Smooth muscle cell (in vitro differentiated cells): Measurements from ENCODE around the gene UBE2M. TPM values are rescaled to one million over a fixed set of nuclear protein-coding genes. Genes with fewer than 3 reads are reported as not detected.

Experiments
- DNase-seq: peaks from one replicate; lab custom pipeline; 2025; ENCODE audit not compliant: unreplicated experiment; lab: John Stamatoyannopoulos, UW
- H2AFZ ChIP-seq: fragments of 200-600 bp; sonication (generic); 2 replicates; pipeline ENCODE4 v1.6.0; 2016; ENCODE audit warnings: antibody characterized with exemption, low read depth, mild to moderate bottlenecking
- H3F3A ChIP-seq: fragments of 200-600 bp; sonication (generic); 2 replicates; pipeline ENCODE4 v1.6.0; 2017; ENCODE audit warnings: antibody characterized with exemption, low read depth
- H3K27ac ChIP-seq: fragments of 200-600 bp; sonication (generic); 2 replicates; pipeline ENCODE4 v1.5.1; 2016; ENCODE audit warnings: low read depth, mild to moderate bottlenecking
- H3K27me3 ChIP-seq: fragments of 200-600 bp; sonication (generic); 2 replicates; pipeline ENCODE4 v1.6.1; 2016; ENCODE audit warnings: low read depth, mild to moderate bottlenecking
- H3K36me3 ChIP-seq: fragments of 200-600 bp; sonication (generic); 2 replicates; pipeline ENCODE4 v1.5.1; 2016; ENCODE audit warnings: low read depth
- H3K4me1 ChIP-seq: fragments of 200-600 bp; sonication (generic); 2 replicates; pipeline ENCODE4 v1.5.1; 2016; ENCODE audit warnings: low read depth
- H3K4me2 ChIP-seq: fragments of 200-600 bp; sonication (generic); 2 replicates; pipeline ENCODE4 v1.6.0; 2016; ENCODE audit warnings: mild to moderate bottlenecking
- H3K4me3 ChIP-seq: fragments of 200-600 bp; sonication (generic); 2 replicates; pipeline ENCODE4 v1.5.1; 2016; ENCODE audit warnings: mild to moderate bottlenecking
- H3K79me2 ChIP-seq: fragments of 200-600 bp; sonication (generic); 2 replicates; pipeline ENCODE4 v1.6.0; 2016; ENCODE audit warnings: low read depth, mild to moderate bottlenecking
- H3K9ac ChIP-seq: fragments of 200-600 bp; sonication (generic); 2 replicates; pipeline ENCODE4 v1.6.0; 2016; ENCODE audit warnings: low read depth
- H3K9me3 ChIP-seq: fragments of 200-600 bp; sonication (generic); replicated peaks from 2 replicates; pipeline ENCODE4 v1.5.1; 2016; ENCODE audit warnings: low read depth
- H4K20me1 ChIP-seq: fragments of 200-600 bp; sonication (generic); 2 replicates; pipeline ENCODE4 v1.6.0; 2016; ENCODE audit warnings: low read depth
- WGBS: methylation state at CpG from one replicate; pipeline ENCODE4 v1.1.7; 2016; ENCODE audit warnings: low lambda C conversion rate; 5-methylcytosine and 5-hydroxymethylcytosine counted together
- polyA plus RNA-seq: library from polyadenylated mRNA; unstranded; fragments of >200 nt; fragmentation: Nextera tagmentation; extraction: Ambion mirVana; gene quantifications from 2 replicates; pipeline ENCODE4 v1.2.1, GENCODE V29; 2016
- total RNA-seq: library from RNA; depleted of rRNA; stranded (reverse); fragments of >200 nt; gene quantifications from 2 replicates; pipeline ENCODE4 v1.2.3, GENCODE V29; 2014
- TF ChIP-seq, protein P1 (sequence below): fragments of 200-600 bp; sonication (generic); IDR thresholded peaks from 2 replicates; pipeline ENCODE4 v1.5.1; 2017; ENCODE audit warnings: borderline replicate concordance, mild to moderate bottlenecking, antibody characterized with exemption; ENCODE audit not compliant: insufficient read depth, poor library complexity, severe bottlenecking

Gene UBE2M
- total and polyA plus RNA-seq, 2 experiments from 2014 or later = 45.9 to 118 TPM

- Histone ChIP-seq H3K36me3 (no peaks in the 10 kb centered on the region), H3K4me2 (no peak overlapping the region), H3F3A (peaks cover 10% of the 10 kb centered on the region), H4K20me1 (no peaks in the 10 kb centered on the region), H3K79me2 (peaks cover 3% of the 10 kb centered on the region), H3K27me3 (no peaks in the 10 kb centered on the region), H3K4me3 (no peak overlapping the region), H3K27ac (no peak overlapping the region), H3K9ac (no peak overlapping the region), H3K9me3 (no peaks in the 10 kb centered on the region), H2AFZ (no peak overlapping the region), H3K4me1 (peaks cover 14% of the 10 kb centered on the region)
- 95% methylated on average over 8 of the region's 8 CpGs for WGBS
- DNase-seq = no peak
- TF ChIP-seq, protein P1, sequence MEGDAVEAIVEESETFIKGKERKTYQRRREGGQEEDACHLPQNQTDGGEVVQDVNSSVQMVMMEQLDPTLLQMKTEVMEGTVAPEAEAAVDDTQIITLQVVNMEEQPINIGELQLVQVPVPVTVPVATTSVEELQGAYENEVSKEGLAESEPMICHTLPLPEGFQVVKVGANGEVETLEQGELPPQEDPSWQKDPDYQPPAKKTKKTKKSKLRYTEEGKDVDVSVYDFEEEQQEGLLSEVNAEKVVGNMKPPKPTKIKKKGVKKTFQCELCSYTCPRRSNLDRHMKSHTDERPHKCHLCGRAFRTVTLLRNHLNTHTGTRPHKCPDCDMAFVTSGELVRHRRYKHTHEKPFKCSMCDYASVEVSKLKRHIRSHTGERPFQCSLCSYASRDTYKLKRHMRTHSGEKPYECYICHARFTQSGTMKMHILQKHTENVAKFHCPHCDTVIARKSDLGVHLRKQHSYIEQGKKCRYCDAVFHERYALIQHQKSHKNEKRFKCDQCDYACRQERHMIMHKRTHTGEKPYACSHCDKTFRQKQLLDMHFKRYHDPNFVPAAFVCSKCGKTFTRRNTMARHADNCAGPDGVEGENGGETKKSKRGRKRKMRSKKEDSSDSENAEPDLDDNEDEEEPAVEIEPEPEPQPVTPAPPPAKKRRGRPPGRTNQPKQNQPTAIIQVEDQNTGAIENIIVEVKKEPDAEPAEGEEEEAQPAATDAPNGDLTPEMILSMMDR = no peak
Observed at GRCh38 chr19:58569943-58570670, 11.7 kb upstream of the UBE2M start.

- H3K36me3 ChIP-seq = no peaks in the 10 kb centered on the region
- peaks cover 10% of the 10 kb centered on the region for H3K4me1 ChIP-seq
- no peaks in the 10 kb centered on the region for H3K9me3 ChIP-seq
- H3K27me3 ChIP-seq = no peaks in the 10 kb centered on the region
- no peak overlapping the region for H3K4me3 ChIP-seq
- peaks cover 8% of the 10 kb centered on the region for H3F3A ChIP-seq
- no peak overlapping the region for H3K27ac ChIP-seq
- DNase-seq = no peak
- no peaks in the 10 kb centered on the region for H4K20me1 ChIP-seq
- WGBS = 100% methylated on average over 5 of the region's 6 CpGs
- H3K4me2 ChIP-seq = no peak overlapping the region
- H2AFZ ChIP-seq = no peak overlapping the region
- no peak overlapping the region for H3K9ac ChIP-seq
- H3K79me2 ChIP-seq = peaks cover 3% of the 10 kb centered on the region
- TF ChIP-seq, protein P1 = no peak
Observed at GRCh38 chr19:58569191-58569942, 11.0 kb upstream of the UBE2M start.

- TF ChIP-seq, protein P1 = no peak
- Histone ChIP-seq H3K27ac (no peak overlapping the region), H3K9ac (no peak overlapping the region), H3K27me3 (no peaks in the 10 kb centered on the region), H3K9me3 (no peaks in the 10 kb centered on the region), H2AFZ (no peak overlapping the region), H3F3A (peaks cover 10% of the 10 kb centered on the region), H3K79me2 (peaks cover 3% of the 10 kb centered on the region), H3K4me3 (no peak overlapping the region), H3K4me1 (peaks cover 4% of the 10 kb centered on the region), H3K36me3 (no peaks in the 10 kb centered on the region), H3K4me2 (no peak overlapping the region), H4K20me1 (no peaks in the 10 kb centered on the region)
- WGBS = 90% methylated on average over 4 of the region's 4 CpGs
- DNase-seq = no peak
Observed at GRCh38 chr19:58568453-58569130, 10.2 kb upstream of the UBE2M start.
